ENCODE measurements around the gene DIO1. TPM values are rescaled to one million over a fixed set of nuclear protein-coding genes. Genes with fewer than 3 reads are reported as not detected.
"Not testable (repeated sequence)": the region's sequence is repeated elsewhere in the genome, so short reads cannot be mapped to it uniquely, and the experiment has no call there.

Gene DIO1
- total RNA-seq, 4 donors from 2014 or later = not detected

DNA sequence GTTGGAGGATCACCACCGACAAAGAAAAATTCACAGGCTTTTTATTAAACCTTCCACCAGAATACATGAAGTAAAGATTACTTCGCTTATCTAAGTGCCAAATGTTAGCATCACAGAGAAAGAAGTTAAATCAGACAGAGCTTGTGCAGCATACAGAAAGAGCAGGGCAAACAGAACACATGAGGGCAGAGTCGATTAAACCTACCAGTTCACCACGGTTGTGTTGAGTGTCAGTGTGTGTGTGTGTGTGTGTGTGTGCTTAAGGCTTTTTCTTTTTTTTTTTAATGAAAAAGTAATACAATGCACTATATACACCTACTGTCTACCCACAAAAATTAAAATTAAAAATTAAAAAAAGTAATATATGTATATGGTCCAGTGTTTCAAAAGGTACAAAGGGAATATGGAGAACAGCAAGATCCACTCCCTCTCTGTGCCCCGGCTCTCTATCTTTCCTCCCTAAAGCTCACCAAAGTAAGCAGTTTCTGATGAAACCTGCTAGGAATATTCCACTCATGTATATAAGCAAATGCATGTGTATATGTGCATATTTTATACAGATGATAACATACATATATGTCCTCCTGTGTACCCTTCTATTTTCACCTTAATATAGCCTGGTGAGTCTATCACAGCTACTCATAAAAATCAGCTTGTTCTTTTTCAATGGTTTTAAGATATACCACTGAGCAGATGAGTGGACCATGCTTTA, 22.1 kb upstream of the DIO1 start:
- no peaks in the 10 kb centered on the region for H3K9me3 ChIP-seq
- H3K4me1 ChIP-seq = no peaks in the 10 kb centered on the region
- WGBS, 2 donors = 52 to 54% methylated on average over 5 of the region's 5 CpGs
- DNase-seq (ENCODE audit: low spot score in 2 of 2) = no peak
- TF ChIP-seq EP300 (IDR thresholded peaks at IDR 0.05) (no peak), POLR2A (IDR thresholded peaks at IDR 0.05) (no peak)
- TF ChIP-seq, protein P1, sequence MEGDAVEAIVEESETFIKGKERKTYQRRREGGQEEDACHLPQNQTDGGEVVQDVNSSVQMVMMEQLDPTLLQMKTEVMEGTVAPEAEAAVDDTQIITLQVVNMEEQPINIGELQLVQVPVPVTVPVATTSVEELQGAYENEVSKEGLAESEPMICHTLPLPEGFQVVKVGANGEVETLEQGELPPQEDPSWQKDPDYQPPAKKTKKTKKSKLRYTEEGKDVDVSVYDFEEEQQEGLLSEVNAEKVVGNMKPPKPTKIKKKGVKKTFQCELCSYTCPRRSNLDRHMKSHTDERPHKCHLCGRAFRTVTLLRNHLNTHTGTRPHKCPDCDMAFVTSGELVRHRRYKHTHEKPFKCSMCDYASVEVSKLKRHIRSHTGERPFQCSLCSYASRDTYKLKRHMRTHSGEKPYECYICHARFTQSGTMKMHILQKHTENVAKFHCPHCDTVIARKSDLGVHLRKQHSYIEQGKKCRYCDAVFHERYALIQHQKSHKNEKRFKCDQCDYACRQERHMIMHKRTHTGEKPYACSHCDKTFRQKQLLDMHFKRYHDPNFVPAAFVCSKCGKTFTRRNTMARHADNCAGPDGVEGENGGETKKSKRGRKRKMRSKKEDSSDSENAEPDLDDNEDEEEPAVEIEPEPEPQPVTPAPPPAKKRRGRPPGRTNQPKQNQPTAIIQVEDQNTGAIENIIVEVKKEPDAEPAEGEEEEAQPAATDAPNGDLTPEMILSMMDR (IDR thresholded peaks at IDR 0.05) = no peak
- peaks cover 0 to 69% (median 9%) of the 10 kb centered on the region in 3 donors for H3K36me3 ChIP-seq
- no peaks in the 10 kb centered on the region for H3K27me3 ChIP-seq
- no peak overlapping the region for H3K27ac ChIP-seq
- no peak overlapping the region for H3K4me3 ChIP-seq

DNA sequence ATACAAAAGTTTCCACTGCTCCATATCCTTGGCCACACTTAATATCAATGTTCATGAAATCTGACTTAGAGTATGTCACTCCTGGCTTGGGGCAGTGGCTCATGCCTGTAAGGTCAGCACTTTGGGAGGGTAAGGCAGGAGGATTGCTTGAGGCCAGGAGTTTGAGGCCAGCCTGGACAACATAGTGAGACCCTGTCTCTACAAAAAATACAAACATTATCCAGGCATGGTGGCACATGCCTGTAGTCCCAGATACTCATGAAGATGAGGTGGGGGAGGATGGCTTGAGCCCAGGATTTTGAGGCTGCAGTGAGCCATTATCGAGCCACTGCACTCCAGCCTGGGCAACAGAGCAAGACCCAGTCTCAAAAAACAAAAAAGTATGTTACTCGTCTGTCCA, 18.8 kb upstream of the DIO1 start:
- 95 to 97% methylated on average over 2 of the region's 2 CpGs for WGBS, 2 donors
- H3K4me1 ChIP-seq; H3K9me3 ChIP-seq; H3K27me3 ChIP-seq; DNase-seq (ENCODE audit: low spot score in 2 of 2); H3K4me3 ChIP-seq; H3K27ac ChIP-seq: not testable (repeated sequence)
- H3K36me3 ChIP-seq = peaks cover 0 to 70% (median 17%) of the 10 kb centered on the region in 3 donors

DNA sequence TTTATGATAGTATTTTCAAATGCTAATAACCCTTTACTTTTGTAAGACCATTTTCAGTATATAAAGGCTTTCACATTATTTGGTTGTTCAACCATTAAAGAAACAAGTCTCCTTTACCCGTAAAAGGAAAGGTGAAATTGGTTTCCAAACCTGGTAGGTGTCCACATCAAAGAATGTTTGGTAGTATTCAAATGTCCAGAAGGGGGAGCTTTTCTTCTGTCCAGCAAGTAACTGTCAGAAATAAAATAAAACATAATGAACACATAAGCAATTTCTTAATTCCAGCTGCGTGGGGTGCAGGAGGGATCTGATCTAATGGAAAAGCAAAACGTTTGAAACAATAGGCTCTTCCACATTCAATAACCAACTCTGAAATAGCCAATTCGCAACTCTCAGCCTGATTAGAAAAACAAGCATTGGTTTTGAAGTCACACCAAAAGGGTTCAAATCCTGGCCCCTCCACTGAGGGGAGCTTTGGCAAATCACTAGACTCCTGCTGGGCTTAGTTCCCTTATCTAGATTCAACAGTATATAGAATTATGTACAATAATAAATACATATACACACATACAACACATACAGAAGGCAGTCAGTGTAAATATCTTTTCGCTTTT, 15.4 kb upstream of the DIO1 start:
- 41 to 44% methylated on average over 5 of the region's 5 CpGs for WGBS, 2 donors
- Histone ChIP-seq H3K4me3 (no peak overlapping the region), H3K4me1 (no peaks in the 10 kb centered on the region), H3K27ac (no peak overlapping the region), H3K9me3 (peaks cover 0 to 2% (median 0%) of the 10 kb centered on the region in 4 donors), H3K27me3 (no peaks in the 10 kb centered on the region), H3K36me3 (peaks cover 0 to 84% (median 22%) of the 10 kb centered on the region in 3 donors)
- TF ChIP-seq POLR2A (IDR thresholded peaks at IDR 0.05) (no peak), EP300 (IDR thresholded peaks at IDR 0.05) (no peak)
- TF ChIP-seq, protein P1 (IDR thresholded peaks at IDR 0.05) = peak; percentile 26 to 55 (median 33)
- no peak for DNase-seq (ENCODE audit: low spot score in 2 of 2)

DNA sequence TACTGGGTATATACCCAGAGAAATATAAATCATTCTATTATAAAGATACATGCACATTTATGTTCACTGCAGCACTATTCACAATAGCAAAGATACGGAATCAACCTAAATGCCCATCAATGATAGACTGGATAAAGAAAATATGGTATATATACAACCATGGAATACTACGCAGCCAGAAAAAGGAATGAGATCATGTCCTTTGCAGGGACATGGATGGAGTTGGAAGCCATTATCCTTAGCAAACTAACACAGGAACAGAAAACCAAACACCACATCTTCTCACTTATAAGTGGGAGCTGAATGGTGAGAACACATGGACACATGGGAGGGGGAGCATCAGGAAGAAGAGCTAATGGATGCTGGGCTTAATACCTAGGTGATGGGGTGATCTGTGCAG, 12.1 kb upstream of the DIO1 start:
- not testable (repeated sequence) for H3K9me3 ChIP-seq; H3K4me1 ChIP-seq; H3K27me3 ChIP-seq; H3K27ac ChIP-seq; H3K4me3 ChIP-seq; DNase-seq (ENCODE audit: low spot score in 2 of 2)
- 97 to 99% methylated on average over 2 of the region's 2 CpGs for WGBS, 2 donors
- H3K36me3 ChIP-seq = peaks cover 0 to 76% (median 14%) of the 10 kb centered on the region in 3 donors

DNA sequence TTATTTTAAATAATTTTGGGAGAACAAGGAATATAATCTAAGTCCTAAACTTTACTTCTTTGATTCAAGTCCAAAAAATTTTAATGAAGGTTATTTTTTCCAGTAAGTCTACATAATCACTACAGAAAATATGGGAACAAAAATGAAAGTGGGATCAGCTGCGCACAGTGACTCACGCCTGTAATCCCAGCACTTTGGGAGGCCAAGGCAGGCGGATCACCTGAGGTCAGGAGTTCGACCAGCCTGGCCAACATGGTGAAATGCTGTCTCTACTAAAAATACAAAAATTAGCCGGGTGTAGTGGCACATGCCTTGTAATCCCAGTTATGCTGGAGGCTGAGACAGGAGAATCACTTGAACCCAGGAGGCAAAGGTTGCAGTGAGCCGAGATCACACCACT, 10.4 kb upstream of the DIO1 start:
- H3K36me3 ChIP-seq = peaks cover 0 to 73% (median 4%) of the 10 kb centered on the region in 3 donors
- H3K4me1 ChIP-seq; H3K27ac ChIP-seq; H3K27me3 ChIP-seq; H3K9me3 ChIP-seq; H3K4me3 ChIP-seq; DNase-seq (ENCODE audit: low spot score in 2 of 2): not testable (repeated sequence)
- WGBS, 2 donors = 94 to 95% methylated on average over 6 of the region's 6 CpGs

DNA sequence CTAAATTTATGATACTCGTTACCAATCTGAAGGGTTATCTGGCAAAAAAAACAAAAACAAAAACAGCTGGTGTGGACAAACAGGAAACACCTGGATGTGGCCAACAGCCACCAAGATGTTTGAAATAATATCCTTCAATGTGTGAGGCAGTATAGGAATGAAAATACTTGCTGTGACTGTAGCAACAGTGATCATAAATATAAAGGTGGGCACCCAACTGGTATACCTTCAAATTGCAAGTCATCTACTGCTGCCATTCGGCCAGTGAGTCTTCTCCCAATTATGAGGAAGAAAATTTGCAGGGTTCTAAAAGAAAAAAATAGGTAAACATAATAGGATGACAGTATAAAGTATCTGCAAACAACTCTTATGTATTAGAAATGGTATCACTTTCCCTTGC, 5.3 kb upstream of the DIO1 start:
- Histone ChIP-seq H3K4me1 (peaks cover 0 to 29% (median 6%) of the 10 kb centered on the region in 4 donors), H3K36me3 (peaks cover 0 to 34% (median 0%) of the 10 kb centered on the region in 3 donors), H3K27ac (peak overlapping the region in 3 of 4 donors; percentile 63 to 85 (median 83)), H3K27me3 (no peaks in the 10 kb centered on the region), H3K9me3 (no peaks in the 10 kb centered on the region), H3K4me3 (peak overlapping the region in 2 of 4 donors; percentile 76 to 89)
- 52 to 73% methylated on average over 2 of the region's 2 CpGs for WGBS, 2 donors
- TF ChIP-seq POLR2A (IDR thresholded peaks at IDR 0.05) = no peak
- TF ChIP-seq EP300 (IDR thresholded peaks at IDR 0.05) = no peak
- TF ChIP-seq, protein P1 (IDR thresholded peaks at IDR 0.05) = no peak
- no peak for DNase-seq (ENCODE audit: low spot score in 2 of 2)

Data from tibial nerve (tissue), 4 donors.